SK-N-SH treated with all-trans-retinoic acid at 6 μM for 48 hours (cell line): ENCODE data around the gene DNAL4.

Source experiments
- ATAC-seq: fragments of 200-7000 bp; cut with Tn5 transposase; 3 replicates; pipeline ENCODE4 v1.9.1; 2020; ENCODE audit warnings: mild to moderate bottlenecking, moderate library complexity
- ARNTL ChIP-seq: fragments of 450-650 bp; formaldehyde crosslinking; IDR thresholded peaks from 2 replicates; pipeline ENCODE4 v1.5.0; 2020; ENCODE audit warnings: low read depth, mild to moderate bottlenecking, moderate library complexity, borderline replicate concordance
- BACH2 ChIP-seq: fragments of 250-450 bp; sonication (Bioruptor Pico); IDR thresholded peaks from 2 replicates; pipeline ENCODE4 v1.9.0; 2021; ENCODE audit warnings: mild to moderate bottlenecking, borderline replicate concordance
- CSDC2 ChIP-seq: fragments of 250-450 bp; sonication (Bioruptor Pico); IDR thresholded peaks from 2 replicates; pipeline ENCODE4 v1.5.0; 2020; ENCODE audit warnings: mild to moderate bottlenecking, moderate library complexity
- ESRRG ChIP-seq: fragments of 250-450 bp; sonication (Bioruptor Pico); IDR thresholded peaks from 2 replicates; pipeline ENCODE4 v1.6.1; 2021; ENCODE audit warnings: mild to moderate bottlenecking
- GLIS3 ChIP-seq: fragments of 250-450 bp; sonication (Bioruptor Pico); IDR thresholded peaks from 2 replicates; pipeline ENCODE4 v1.5.0; 2020; ENCODE audit warnings: mild to moderate bottlenecking, moderate library complexity
- ISL1 ChIP-seq: fragments of 250-450 bp; sonication (Bioruptor Pico); IDR thresholded peaks from 2 replicates; pipeline ENCODE4 v2.1.2; 2022; ENCODE audit warnings: mild to moderate bottlenecking, moderate library complexity
- OSR1 ChIP-seq: fragments of 250-450 bp; sonication (Bioruptor Pico); IDR thresholded peaks from 2 replicates; pipeline ENCODE4 v1.8.0; 2022; ENCODE audit warnings: moderate library complexity, mild to moderate bottlenecking, inconsistent platforms
- PATZ1 ChIP-seq: fragments of 250-450 bp; sonication (Bioruptor Pico); IDR thresholded peaks from 2 replicates; pipeline ENCODE4 v1.8.0; 2020; ENCODE audit warnings: mild to moderate bottlenecking, moderate library complexity, borderline replicate concordance
- PPARA ChIP-seq: fragments of 250-450 bp; sonication (Bioruptor Pico); IDR thresholded peaks from 2 replicates; pipeline ENCODE4 v1.5.0; 2020; ENCODE audit warnings: mild to moderate bottlenecking, borderline replicate concordance
- RARB ChIP-seq: fragments of 250-450 bp; sonication (Bioruptor Pico); IDR thresholded peaks from 2 replicates; pipeline ENCODE4 v1.8.0; 2021; ENCODE audit warnings: mild to moderate bottlenecking, moderate library complexity
- SNAI2 ChIP-seq: fragments of 250-450 bp; sonication (Bioruptor Pico); IDR thresholded peaks from 2 replicates; pipeline ENCODE4 v1.5.0; 2020; ENCODE audit warnings: mild to moderate bottlenecking, moderate library complexity
- TCF4 ChIP-seq: fragments of 250-450 bp; sonication (Bioruptor Pico); IDR thresholded peaks from 2 replicates; pipeline ENCODE4 v1.8.0; 2021; ENCODE audit warnings: mild to moderate bottlenecking, moderate library complexity, borderline replicate concordance
- TOX ChIP-seq: fragments of 250-450 bp; sonication (Bioruptor Pico); IDR thresholded peaks from 2 replicates; pipeline ENCODE4 v1.8.0; 2021; ENCODE audit warnings: mild to moderate bottlenecking, moderate library complexity, borderline replicate concordance
- ZC3H10 ChIP-seq: fragments of 250-450 bp; sonication (Bioruptor Pico); IDR thresholded peaks from 2 replicates; pipeline ENCODE4 v1.5.1; 2021; ENCODE audit warnings: mild to moderate bottlenecking, moderate library complexity
- ZFP3 ChIP-seq: fragments of 250-450 bp; sonication (Bioruptor Pico); IDR thresholded peaks from 2 replicates; pipeline ENCODE4 v1.5.0; 2020; ENCODE audit warnings: mild to moderate bottlenecking, moderate library complexity
- ZFP30 ChIP-seq: fragments of 450-650 bp; formaldehyde crosslinking; IDR thresholded peaks from 2 replicates; pipeline ENCODE4 v1.5.0; 2022; ENCODE audit warnings: mild to moderate bottlenecking, moderate library complexity
- ZNF565 ChIP-seq: fragments of 450-650 bp; formaldehyde crosslinking; conservative IDR thresholded peaks from 2 replicates; pipeline ENCODE4 v1.5.0; 2020; ENCODE audit warnings: low read depth, mild to moderate bottlenecking, moderate library complexity
- ZNF70 ChIP-seq: fragments of 450-650 bp; formaldehyde crosslinking; IDR thresholded peaks from 2 replicates; pipeline ENCODE4 v1.5.0; 2020; ENCODE audit warnings: mild to moderate bottlenecking, moderate library complexity
- ZNF8 ChIP-seq: fragments of 450-650 bp; formaldehyde crosslinking; IDR thresholded peaks from 2 replicates; pipeline ENCODE4 v1.5.0; 2020; ENCODE audit warnings: mild to moderate bottlenecking, moderate library complexity
- TF ChIP-seq, protein P1 (sequence below): fragments of 250-450 bp; sonication (Bioruptor Pico); IDR thresholded peaks from 2 replicates; pipeline ENCODE4 v1.5.0; 2020; ENCODE audit warnings: mild to moderate bottlenecking, moderate library complexity
- TF ChIP-seq, protein P2 (sequence below): fragments of 250-450 bp; sonication (Bioruptor Pico); IDR thresholded peaks from 2 replicates; pipeline ENCODE4 v1.8.0; 2021; ENCODE audit warnings: low read depth, mild to moderate bottlenecking, moderate library complexity, borderline replicate concordance
- TF ChIP-seq, protein P3 (sequence below): fragments of 250-450 bp; sonication (Bioruptor Pico); IDR thresholded peaks from 2 replicates; pipeline ENCODE4 v1.5.1; 2021; ENCODE audit warnings: mild to moderate bottlenecking, moderate library complexity
- TF ChIP-seq, protein P4 (sequence below): fragments of 250-450 bp; sonication (Bioruptor Pico); IDR thresholded peaks from 2 replicates; pipeline ENCODE4 v1.5.1; 2020; ENCODE audit warnings: low read depth, mild to moderate bottlenecking, moderate library complexity

Gene DNAL4

GRCh38 chr22:38762551-38762983, 31.4 kb downstream of the DNAL4 start (continued):
- no peak for TF ChIP-seq PATZ1 (CRISPR knock-in tag)
- TF ChIP-seq ZFP3 = no peak
- no peak for TF ChIP-seq BACH2 (CRISPR knock-in tag)
- TF ChIP-seq ZFP30 (CRISPR knock-in tag) = no peak

GRCh38 chr22:38761202-38762162, 32.5 kb downstream of the DNAL4 start:
- no peak for TF ChIP-seq BACH2 (CRISPR knock-in tag)
- TF ChIP-seq TOX = no peak
- no peak for TF ChIP-seq ARNTL (CRISPR knock-in tag)
- TF ChIP-seq, protein P1, sequence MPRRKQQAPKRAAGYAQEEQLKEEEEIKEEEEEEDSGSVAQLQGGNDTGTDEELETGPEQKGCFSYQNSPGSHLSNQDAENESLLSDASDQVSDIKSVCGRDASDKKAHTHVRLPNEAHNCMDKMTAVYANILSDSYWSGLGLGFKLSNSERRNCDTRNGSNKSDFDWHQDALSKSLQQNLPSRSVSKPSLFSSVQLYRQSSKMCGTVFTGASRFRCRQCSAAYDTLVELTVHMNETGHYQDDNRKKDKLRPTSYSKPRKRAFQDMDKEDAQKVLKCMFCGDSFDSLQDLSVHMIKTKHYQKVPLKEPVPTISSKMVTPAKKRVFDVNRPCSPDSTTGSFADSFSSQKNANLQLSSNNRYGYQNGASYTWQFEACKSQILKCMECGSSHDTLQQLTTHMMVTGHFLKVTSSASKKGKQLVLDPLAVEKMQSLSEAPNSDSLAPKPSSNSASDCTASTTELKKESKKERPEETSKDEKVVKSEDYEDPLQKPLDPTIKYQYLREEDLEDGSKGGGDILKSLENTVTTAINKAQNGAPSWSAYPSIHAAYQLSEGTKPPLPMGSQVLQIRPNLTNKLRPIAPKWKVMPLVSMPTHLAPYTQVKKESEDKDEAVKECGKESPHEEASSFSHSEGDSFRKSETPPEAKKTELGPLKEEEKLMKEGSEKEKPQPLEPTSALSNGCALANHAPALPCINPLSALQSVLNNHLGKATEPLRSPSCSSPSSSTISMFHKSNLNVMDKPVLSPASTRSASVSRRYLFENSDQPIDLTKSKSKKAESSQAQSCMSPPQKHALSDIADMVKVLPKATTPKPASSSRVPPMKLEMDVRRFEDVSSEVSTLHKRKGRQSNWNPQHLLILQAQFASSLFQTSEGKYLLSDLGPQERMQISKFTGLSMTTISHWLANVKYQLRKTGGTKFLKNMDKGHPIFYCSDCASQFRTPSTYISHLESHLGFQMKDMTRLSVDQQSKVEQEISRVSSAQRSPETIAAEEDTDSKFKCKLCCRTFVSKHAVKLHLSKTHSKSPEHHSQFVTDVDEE = no peak
- TF ChIP-seq OSR1 (CRISPR knock-in tag) = no peak
- no peak for TF ChIP-seq TCF4 (CRISPR knock-in tag)
- no peak for TF ChIP-seq RARB (CRISPR knock-in tag)
- TF ChIP-seq PPARA = no peak
- no peak for TF ChIP-seq ZFP3
- TF ChIP-seq, protein P2, sequence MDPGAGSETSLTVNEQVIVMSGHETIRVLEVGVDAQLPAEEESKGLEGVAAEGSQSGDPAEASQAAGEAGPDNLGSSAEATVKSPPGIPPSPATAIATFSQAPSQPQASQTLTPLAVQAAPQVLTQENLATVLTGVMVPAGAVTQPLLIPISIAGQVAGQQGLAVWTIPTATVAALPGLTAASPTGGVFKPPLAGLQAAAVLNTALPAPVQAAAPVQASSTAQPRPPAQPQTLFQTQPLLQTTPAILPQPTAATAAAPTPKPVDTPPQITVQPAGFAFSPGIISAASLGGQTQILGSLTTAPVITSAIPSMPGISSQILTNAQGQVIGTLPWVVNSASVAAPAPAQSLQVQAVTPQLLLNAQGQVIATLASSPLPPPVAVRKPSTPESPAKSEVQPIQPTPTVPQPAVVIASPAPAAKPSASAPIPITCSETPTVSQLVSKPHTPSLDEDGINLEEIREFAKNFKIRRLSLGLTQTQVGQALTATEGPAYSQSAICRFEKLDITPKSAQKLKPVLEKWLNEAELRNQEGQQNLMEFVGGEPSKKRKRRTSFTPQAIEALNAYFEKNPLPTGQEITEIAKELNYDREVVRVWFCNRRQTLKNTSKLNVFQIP (CRISPR knock-in tag) = no peak
- ATAC-seq = no peak

GRCh38 chr22:38760477-38761201, 33.3 kb downstream of the DNAL4 start:
- TF ChIP-seq OSR1 (CRISPR knock-in tag) (no peak), PPARA (no peak), ZC3H10 (no peak), TCF4 (CRISPR knock-in tag) (no peak), BACH2 (CRISPR knock-in tag) (no peak), ZNF70 (CRISPR knock-in tag) (no peak), ZFP30 (CRISPR knock-in tag) (no peak), ZNF8 (no peak), ARNTL (CRISPR knock-in tag) (no peak), SNAI2 (CRISPR knock-in tag) (no peak), PATZ1 (CRISPR knock-in tag) (no peak), TOX (no peak), ESRRG (CRISPR knock-in tag) (no peak), GLIS3 (no peak), ISL1 (CRISPR knock-in tag) (no peak), ZNF565 (no peak), CSDC2 (no peak)
- TF ChIP-seq, protein P3, sequence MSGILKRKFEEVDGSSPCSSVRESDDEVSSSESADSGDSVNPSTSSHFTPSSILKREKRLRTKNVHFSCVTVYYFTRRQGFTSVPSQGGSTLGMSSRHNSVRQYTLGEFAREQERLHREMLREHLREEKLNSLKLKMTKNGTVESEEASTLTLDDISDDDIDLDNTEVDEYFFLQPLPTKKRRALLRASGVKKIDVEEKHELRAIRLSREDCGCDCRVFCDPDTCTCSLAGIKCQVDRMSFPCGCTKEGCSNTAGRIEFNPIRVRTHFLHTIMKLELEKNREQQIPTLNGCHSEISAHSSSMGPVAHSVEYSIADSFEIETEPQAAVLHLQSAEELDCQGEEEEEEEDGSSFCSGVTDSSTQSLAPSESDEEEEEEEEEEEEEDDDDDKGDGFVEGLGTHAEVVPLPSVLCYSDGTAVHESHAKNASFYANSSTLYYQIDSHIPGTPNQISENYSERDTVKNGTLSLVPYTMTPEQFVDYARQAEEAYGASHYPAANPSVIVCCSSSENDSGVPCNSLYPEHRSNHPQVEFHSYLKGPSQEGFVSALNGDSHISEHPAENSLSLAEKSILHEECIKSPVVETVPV (CRISPR knock-in tag) = no peak
- TF ChIP-seq, protein P4, sequence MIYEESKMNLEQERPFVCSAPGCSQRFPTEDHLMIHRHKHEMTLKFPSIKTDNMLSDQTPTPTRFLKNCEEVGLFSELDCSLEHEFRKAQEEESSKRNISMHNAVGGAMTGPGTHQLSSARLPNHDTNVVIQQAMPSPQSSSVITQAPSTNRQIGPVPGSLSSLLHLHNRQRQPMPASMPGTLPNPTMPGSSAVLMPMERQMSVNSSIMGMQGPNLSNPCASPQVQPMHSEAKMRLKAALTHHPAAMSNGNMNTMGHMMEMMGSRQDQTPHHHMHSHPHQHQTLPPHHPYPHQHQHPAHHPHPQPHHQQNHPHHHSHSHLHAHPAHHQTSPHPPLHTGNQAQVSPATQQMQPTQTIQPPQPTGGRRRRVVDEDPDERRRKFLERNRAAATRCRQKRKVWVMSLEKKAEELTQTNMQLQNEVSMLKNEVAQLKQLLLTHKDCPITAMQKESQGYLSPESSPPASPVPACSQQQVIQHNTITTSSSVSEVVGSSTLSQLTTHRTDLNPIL (CRISPR knock-in tag) = no peak
- TF ChIP-seq, protein P2 (CRISPR knock-in tag) = no peak
- ATAC-seq = no peak
